ENCODE data around the gene UAP1L1.

Gene UAP1L1

GRCh38 chr9:137082925-137083290, 5.6 kb downstream of the UAP1L1 start:
- Mint-ChIP-seq H3K4me3 (no peak overlapping the region), H3K27me3 (ENCODE audit: low read depth) (no peaks in the 10 kb centered on the region), H3K27ac (no peak overlapping the region), H3K36me3 (ENCODE audit: low read depth) (peaks cover 9% of the 10 kb centered on the region), H3K4me1 (ENCODE audit: low read depth) (peaks cover 13% of the 10 kb centered on the region), H3K9me3 (no peaks in the 10 kb centered on the region)
- DNase-seq (ENCODE audit: low spot score), result no peak

DNA sequence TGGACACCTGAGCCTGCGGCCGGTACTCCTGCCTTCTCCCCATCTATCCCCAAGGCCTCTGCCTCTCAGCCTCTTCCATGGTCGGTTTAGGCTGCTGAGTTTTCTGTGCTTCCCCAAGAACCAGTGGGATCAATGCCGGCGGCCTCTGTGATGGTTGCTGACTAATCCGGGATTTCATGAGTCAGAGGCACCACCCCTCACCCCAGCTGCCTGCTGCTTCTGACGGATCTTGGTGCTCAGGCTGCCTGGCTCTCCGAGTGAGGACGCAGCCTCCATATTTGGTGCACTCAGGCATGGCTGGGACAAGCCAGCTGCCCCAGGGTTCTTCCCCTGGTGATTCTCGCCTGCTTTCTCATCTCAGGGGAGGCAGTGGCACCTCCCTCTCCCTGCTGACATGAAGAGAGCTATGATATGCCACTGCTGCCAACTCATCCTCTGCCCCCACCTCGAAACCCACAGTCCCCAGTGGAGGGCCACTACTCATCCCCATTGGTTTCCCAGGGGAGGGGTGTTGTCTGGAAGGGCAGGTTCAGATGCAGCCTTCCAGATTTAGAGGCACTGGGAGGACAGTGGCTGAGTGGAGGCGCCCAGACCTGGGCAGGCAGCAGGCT, 6.2 kb downstream of the UAP1L1 start:
- H3K4me1 Mint-ChIP-seq (ENCODE audit: low read depth), result peaks cover 19% of the 10 kb centered on the region
- H3K4me3 Mint-ChIP-seq, result no peak overlapping the region
- DNase-seq (ENCODE audit: low spot score), result no peak
- no peak overlapping the region for H3K27ac Mint-ChIP-seq
- H3K27me3 Mint-ChIP-seq (ENCODE audit: low read depth), result no peaks in the 10 kb centered on the region
- peaks cover 12% of the 10 kb centered on the region for H3K36me3 Mint-ChIP-seq (ENCODE audit: low read depth)
- H3K9me3 Mint-ChIP-seq, result no peaks in the 10 kb centered on the region

- Mint-ChIP-seq H3K36me3 (ENCODE audit: low read depth) (peaks cover 17% of the 10 kb centered on the region), H3K27ac (no peak overlapping the region), H3K4me1 (ENCODE audit: low read depth) (peaks cover 25% of the 10 kb centered on the region)
These were observed 7.2 kb downstream of the UAP1L1 start for GRCh38 chr9:137084526-137084925.

GRCh38 chr9:137085920-137086530, 8.7 kb downstream of the UAP1L1 start:
- Mint-ChIP-seq H3K27me3 (ENCODE audit: low read depth) (no peaks in the 10 kb centered on the region), H3K36me3 (ENCODE audit: low read depth) (peaks cover 19% of the 10 kb centered on the region), H3K9me3 (no peaks in the 10 kb centered on the region), H3K4me3 (peak overlapping the region; percentile 90), H3K4me1 (ENCODE audit: low read depth) (peaks cover 25% of the 10 kb centered on the region), H3K27ac (peak overlapping the region; percentile 97)
- peak; percentile 47 for DNase-seq (ENCODE audit: low spot score)

More at GRCh38 chr9:137084526-137084925, 7.2 kb downstream of the UAP1L1 start:
- Mint-ChIP-seq H3K4me3 (no peak overlapping the region), H3K9me3 (no peaks in the 10 kb centered on the region), H3K27me3 (ENCODE audit: low read depth) (no peaks in the 10 kb centered on the region)
- DNase-seq (ENCODE audit: low spot score), result no peak

DNA sequence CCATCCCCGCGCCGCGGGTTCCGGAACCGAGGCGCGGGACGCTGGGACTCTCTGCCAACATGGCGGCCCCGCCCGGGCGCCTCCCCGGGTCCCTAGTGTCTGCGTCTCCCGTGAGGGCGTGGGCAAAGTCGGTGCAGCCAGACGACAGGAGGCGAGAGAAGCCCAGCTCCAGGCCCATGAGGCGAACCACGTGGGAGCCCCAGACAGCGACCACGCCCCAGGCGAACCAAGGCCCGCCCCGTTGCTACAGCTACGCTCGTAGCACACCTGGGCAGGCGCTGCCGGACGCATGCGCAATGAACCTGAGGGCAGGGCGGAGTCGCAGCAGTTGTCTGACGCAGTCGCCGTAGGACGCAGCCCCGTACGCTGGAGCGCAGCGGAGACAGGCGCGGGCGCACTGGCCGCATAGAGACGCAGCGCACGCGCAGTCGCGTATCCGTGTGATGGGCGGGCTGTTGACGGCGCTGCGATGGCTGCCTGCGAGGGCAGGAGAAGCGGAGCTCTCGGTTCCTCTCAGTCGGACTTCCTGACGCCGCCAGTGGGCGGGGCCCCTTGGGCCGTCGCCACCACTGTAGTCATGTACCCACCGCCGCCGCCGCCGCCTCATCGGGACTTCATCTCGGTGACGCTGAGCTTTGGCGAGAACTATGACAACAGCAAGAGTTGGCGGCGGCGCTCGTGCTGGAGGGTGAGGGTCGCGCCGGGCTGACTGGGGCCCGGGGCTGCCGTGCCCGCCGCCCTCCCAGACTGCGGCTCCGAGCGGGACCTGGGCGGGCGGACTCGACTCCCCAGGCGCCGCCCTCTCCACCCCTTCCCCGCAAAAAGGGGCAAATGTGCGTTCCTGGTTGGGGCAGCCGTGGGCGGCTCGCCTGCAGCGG, 9.5 kb downstream of the UAP1L1 start, which contains the start of gene MAN1B1:
Gene MAN1B1, plus strand, starts transcription at position 455 of the 878 bp plus-strand sequence. Its CDS starts 15 bp downstream, at position 470.
- Mint-ChIP-seq H3K27me3 (ENCODE audit: low read depth) (no peaks in the 10 kb centered on the region), H3K36me3 (ENCODE audit: low read depth) (peaks cover 15% of the 10 kb centered on the region), H3K4me1 (ENCODE audit: low read depth) (peaks cover 25% of the 10 kb centered on the region), H3K9me3 (no peaks in the 10 kb centered on the region), H3K4me3 (peak within 1 kb of the TSS; percentile 91), H3K27ac (peak within 1 kb of the TSS; percentile 97)
- DNase-seq (ENCODE audit: low spot score), result peak; percentile 100

DNA sequence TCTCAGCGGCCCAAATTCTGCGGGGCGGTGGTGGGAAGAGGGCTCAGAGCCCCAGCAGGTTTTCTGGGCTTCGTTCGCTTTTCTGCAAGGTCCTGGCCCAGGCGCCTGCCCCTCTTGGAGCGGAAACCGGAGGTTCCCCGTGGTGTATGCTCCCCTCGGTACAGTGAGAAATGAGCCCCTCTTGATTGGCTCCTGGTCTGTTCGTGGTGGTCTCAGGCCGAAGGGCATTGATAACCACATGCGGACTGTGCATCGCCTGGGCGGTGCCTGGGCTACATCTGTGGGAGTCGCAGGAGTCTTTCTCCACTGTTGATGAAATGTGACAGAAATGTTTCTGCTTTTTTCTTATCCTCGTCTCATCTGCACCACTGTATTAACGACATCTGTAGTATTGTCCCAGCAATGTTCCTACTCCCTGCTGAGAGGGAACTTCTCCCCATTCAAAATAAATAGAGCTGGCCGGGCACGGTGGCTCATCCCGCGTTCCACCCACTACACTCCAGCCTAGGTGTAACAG, 10.2 kb downstream of the UAP1L1 start:
- Mint-ChIP-seq H3K27me3 (ENCODE audit: low read depth) (no peaks in the 10 kb centered on the region), H3K9me3 (no peaks in the 10 kb centered on the region), H3K4me1 (ENCODE audit: low read depth) (peaks cover 25% of the 10 kb centered on the region), H3K4me3 (peak overlapping the region; percentile 91), H3K27ac (peak overlapping the region; percentile 94), H3K36me3 (ENCODE audit: low read depth) (peaks cover 14% of the 10 kb centered on the region)
- no peak for DNase-seq (ENCODE audit: low spot score)

DNA sequence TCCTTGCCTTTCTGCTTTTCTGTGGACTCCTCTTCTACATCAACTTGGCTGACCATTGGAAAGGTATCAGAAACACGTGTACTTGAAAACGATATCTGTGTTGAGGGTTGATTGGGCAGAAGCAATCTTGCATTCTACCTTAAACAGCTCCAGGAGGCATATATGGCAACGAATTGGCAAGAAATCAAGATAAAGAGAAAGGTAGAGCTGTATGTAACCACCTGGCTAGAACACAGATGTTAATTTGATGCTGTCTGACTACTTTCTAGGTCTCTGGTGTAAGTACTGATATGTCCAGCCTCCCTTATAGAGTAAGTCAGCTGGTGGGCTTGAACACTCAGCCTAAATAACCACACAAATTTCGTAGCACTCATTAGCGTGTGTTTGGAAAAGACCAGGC, 10.8 kb downstream of the UAP1L1 start:
- no peak for DNase-seq (ENCODE audit: low spot score)
- Mint-ChIP-seq H3K36me3 (ENCODE audit: low read depth) (peaks cover 18% of the 10 kb centered on the region), H3K27me3 (ENCODE audit: low read depth) (no peaks in the 10 kb centered on the region), H3K4me3 (peak overlapping the region; percentile 91), H3K4me1 (ENCODE audit: low read depth) (peaks cover 25% of the 10 kb centered on the region), H3K27ac (peak overlapping the region; percentile 94), H3K9me3 (no peaks in the 10 kb centered on the region)

DNA sequence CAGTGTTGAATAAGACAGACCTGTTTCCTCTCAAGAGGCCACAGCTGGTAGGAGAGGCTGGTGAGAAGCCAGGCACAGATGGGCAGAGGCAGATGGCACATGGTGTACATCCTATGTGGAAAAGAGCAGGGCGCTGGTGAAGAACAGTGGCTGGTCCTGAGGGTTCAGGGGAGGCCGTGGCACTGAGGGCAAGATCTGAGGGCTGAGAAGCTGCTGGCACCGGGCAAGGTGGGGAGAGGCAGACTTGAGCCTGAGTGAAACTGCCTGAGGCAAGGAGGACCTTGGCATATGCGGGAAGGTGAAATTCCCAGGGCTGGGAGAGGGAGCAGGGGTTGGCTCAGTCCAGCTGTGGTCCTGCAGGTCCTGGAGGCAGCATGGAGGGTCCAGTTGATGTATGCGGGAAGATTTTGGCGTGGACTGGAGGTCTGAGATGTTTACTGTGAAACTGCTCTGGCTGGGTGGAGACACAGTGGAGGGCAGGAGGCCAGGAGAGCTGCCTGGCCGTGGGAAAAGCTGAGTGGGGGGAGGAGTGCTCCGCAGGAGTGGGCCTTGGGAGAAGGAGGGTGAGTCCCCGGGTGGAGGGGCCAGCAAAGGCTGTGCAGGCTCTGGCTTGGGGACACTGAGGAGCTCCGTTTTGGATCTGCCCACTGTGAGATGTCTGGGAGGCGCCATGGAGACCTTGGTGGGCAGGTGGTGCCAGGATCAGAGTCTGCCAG, 12.1 kb downstream of the UAP1L1 start:
- Mint-ChIP-seq H3K9me3 (no peaks in the 10 kb centered on the region), H3K27ac (peak overlapping the region; percentile 60), H3K4me1 (ENCODE audit: low read depth) (peaks cover 26% of the 10 kb centered on the region), H3K4me3 (no peak overlapping the region), H3K36me3 (ENCODE audit: low read depth) (peaks cover 20% of the 10 kb centered on the region), H3K27me3 (ENCODE audit: low read depth) (no peaks in the 10 kb centered on the region)
- no peak for DNase-seq (ENCODE audit: low spot score)

DNA sequence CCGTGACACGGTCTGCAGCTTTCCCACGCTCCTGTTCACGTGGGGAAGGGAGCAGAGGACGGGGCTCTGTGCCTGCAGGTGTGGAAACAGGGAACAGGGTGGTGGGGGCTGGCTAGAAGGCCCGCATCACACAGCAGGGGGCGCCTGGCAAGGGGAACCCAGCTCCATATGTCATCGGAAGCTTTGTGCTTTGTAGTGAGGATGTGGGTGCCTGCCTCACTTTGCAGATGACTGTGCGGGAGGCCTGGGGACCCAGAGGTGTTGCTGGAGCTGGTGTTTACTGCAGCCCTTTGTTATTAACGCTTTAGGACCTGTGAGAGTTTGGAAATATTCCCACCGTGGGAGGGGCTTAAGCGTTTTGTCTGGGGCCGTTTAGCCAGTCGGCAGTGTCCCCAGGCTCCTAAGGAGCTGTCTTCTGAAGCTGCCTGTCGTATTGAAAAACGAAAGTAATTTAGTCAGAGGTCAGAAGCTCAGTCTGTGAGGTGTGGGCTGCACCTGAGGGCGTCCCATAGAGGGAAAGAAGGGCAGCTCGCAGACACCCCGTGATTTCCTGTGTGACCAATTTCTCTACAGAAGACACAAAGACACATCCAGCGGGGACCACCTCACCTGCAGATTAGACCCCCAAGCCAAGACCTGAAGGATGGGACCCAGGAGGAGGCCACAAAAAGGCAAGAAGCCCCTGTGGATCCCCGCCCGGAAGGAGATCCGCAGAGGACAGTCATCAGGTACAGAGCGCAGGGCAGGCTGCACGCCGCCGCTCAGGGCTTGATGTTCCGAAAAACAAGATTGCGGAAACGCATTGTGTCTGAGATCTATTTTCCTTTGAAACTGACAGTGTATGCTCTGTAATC, 18.6 kb downstream of the UAP1L1 start:
- H3K27ac Mint-ChIP-seq, result peak overlapping the region; percentile 97
- H3K9me3 Mint-ChIP-seq, result no peaks in the 10 kb centered on the region
- H3K27me3 Mint-ChIP-seq (ENCODE audit: low read depth), result no peaks in the 10 kb centered on the region
- H3K4me3 Mint-ChIP-seq, result peak overlapping the region; percentile 82
- peak; percentile 87 for DNase-seq (ENCODE audit: low spot score)
- H3K36me3 Mint-ChIP-seq (ENCODE audit: low read depth), result peaks cover 34% of the 10 kb centered on the region
- peaks cover 12% of the 10 kb centered on the region for H3K4me1 Mint-ChIP-seq (ENCODE audit: low read depth)

GRCh38 chr9:137096785-137097546, 19.6 kb downstream of the UAP1L1 start:
- Mint-ChIP-seq H3K4me3 (peak overlapping the region; percentile 82), H3K27ac (peak overlapping the region; percentile 97)

GRCh38 chr9:137097761-137098462, 20.6 kb downstream of the UAP1L1 start:
- H3K9me3 Mint-ChIP-seq, result no peaks in the 10 kb centered on the region
- no peaks in the 10 kb centered on the region for H3K27me3 Mint-ChIP-seq (ENCODE audit: low read depth)
- H3K4me3 Mint-ChIP-seq, result no peak overlapping the region
- peaks cover 12% of the 10 kb centered on the region for H3K4me1 Mint-ChIP-seq (ENCODE audit: low read depth)
- no peak for DNase-seq (ENCODE audit: low spot score)
- peaks cover 28% of the 10 kb centered on the region for H3K36me3 Mint-ChIP-seq (ENCODE audit: low read depth)
- no peak overlapping the region for H3K27ac Mint-ChIP-seq

More at GRCh38 chr9:137096785-137097546, 19.6 kb downstream of the UAP1L1 start:
- DNase-seq (ENCODE audit: low spot score), result no peak
- Mint-ChIP-seq H3K36me3 (ENCODE audit: low read depth) (peaks cover 34% of the 10 kb centered on the region), H3K9me3 (no peaks in the 10 kb centered on the region), H3K4me1 (ENCODE audit: low read depth) (peaks cover 12% of the 10 kb centered on the region), H3K27me3 (ENCODE audit: low read depth) (no peaks in the 10 kb centered on the region)

- H3K9me3 Mint-ChIP-seq, result no peaks in the 10 kb centered on the region
- no peaks in the 10 kb centered on the region for H3K27me3 Mint-ChIP-seq (ENCODE audit: low read depth)
- no peak overlapping the region for H3K4me3 Mint-ChIP-seq
- no peak for DNase-seq (ENCODE audit: low spot score)
- H3K36me3 Mint-ChIP-seq (ENCODE audit: low read depth), result peaks cover 27% of the 10 kb centered on the region
- peaks cover 10% of the 10 kb centered on the region for H3K4me1 Mint-ChIP-seq (ENCODE audit: low read depth)
- H3K27ac Mint-ChIP-seq, result no peak overlapping the region
These were observed 21.9 kb downstream of the UAP1L1 start for GRCh38 chr9:137099231-137099630.
